Neural progenitor cell (in vitro differentiated cells): ENCODE data around the gene WRAP73.

Source experiments
- EZH2 ChIP-seq: fragments of 200-600 bp; sonication (generic); IDR thresholded peaks from 2 replicates; pipeline ENCODE4 v1.6.1; 2017; ENCODE audit warnings: antibody characterized with exemption, mild to moderate bottlenecking, moderate library complexity
- EZH2phosphoT487 ChIP-seq: fragments of 200-600 bp; sonication (generic); IDR thresholded peaks from 2 replicates; pipeline ENCODE4 v1.6.1; 2017; ENCODE audit warnings: antibody characterized with exemption
- TF ChIP-seq, protein P1 (sequence below): fragments of 200-600 bp; sonication (generic); IDR thresholded peaks from 2 replicates; pipeline ENCODE4 v1.5.1; 2017; ENCODE audit warnings: antibody characterized with exemption, mild to moderate bottlenecking

DNA sequence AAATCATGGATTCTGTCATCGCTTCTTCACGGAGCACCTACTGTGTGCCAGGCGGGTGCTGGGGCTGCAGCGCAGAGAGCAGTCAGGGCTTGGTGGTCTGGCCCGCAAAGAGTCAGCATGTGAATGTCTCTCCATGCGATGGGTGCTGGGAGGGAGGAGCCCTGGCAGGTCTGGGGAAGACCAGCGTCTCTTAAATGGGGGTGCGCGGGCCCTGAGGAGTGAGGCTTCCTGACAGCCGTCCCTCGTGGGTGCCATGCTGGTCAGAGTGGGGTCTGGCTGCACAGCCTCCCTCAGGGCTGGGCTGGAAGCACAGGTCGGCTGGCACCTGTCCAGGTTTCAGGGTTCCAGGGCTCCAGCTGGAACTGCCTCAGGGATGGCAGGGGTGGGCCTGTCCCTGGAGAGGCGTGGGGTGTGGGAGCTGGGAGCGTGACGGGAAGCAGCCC, 20.9 kb upstream of the WRAP73 start:
- no peak for TF ChIP-seq EZH2
- TF ChIP-seq, protein P1, sequence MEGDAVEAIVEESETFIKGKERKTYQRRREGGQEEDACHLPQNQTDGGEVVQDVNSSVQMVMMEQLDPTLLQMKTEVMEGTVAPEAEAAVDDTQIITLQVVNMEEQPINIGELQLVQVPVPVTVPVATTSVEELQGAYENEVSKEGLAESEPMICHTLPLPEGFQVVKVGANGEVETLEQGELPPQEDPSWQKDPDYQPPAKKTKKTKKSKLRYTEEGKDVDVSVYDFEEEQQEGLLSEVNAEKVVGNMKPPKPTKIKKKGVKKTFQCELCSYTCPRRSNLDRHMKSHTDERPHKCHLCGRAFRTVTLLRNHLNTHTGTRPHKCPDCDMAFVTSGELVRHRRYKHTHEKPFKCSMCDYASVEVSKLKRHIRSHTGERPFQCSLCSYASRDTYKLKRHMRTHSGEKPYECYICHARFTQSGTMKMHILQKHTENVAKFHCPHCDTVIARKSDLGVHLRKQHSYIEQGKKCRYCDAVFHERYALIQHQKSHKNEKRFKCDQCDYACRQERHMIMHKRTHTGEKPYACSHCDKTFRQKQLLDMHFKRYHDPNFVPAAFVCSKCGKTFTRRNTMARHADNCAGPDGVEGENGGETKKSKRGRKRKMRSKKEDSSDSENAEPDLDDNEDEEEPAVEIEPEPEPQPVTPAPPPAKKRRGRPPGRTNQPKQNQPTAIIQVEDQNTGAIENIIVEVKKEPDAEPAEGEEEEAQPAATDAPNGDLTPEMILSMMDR, result no peak
- no peak for TF ChIP-seq EZH2phosphoT487
